Left ventricle myocardium inferior (tissue), 1 donor: ENCODE measurements around the gene VTI1A. TPM values are rescaled to one million over a fixed set of nuclear protein-coding genes. Genes with fewer than 3 reads are reported as not detected.
"Not testable (repeated sequence)": the region's sequence is repeated elsewhere in the genome, so short reads cannot be mapped to it uniquely, and the experiment has no call there.

ENCODE experiments used
- DNase-seq: peaks from one replicate; pipeline ENCODE4 v3.0.0-alpha.2; 2020
- H3K27ac ChIP-seq: fragments of 200-600 bp; replicated peaks from 2 replicates; pipeline ENCODE4 v1.8.0; 2021
- H3K27me3 ChIP-seq: fragments of 200-600 bp; 2 replicates; pipeline ENCODE4 v1.8.0; 2021; ENCODE audit warnings: low read depth
- H3K36me3 ChIP-seq: fragments of 200-600 bp; 2 replicates; pipeline ENCODE4 v1.8.0; 2021
- H3K4me1 ChIP-seq: fragments of 200-600 bp; 2 replicates; pipeline ENCODE4 v1.8.0; 2021
- H3K4me3 ChIP-seq: fragments of 200-600 bp; 2 replicates; pipeline ENCODE4 v1.8.0; 2021; ENCODE audit warnings: mild to moderate bottlenecking, moderate library complexity
- H3K9me3 ChIP-seq: fragments of 200-600 bp; replicated peaks from 2 replicates; pipeline ENCODE4 v1.8.0; 2021
- CTCF ChIP-seq: fragments of 200-600 bp; IDR thresholded peaks from 2 replicates; pipeline ENCODE4 v1.8.0; 2021; ENCODE audit warnings: antibody characterized with exemption, mild to moderate bottlenecking, borderline replicate concordance
- intact Hi-C: fragments of 100-400 bp; cut with micrococcal nuclease; formaldehyde crosslinking; loops from one replicate; pipeline ENCODE4 v1.11.0; 2022
- total RNA-seq: library from RNA; stranded (reverse); fragmentation: NEBNext Ultra II Directional; extraction: Animal tissue kit (Norgen Biotek cat#: 25700); gene quantifications from one replicate; pipeline ENCODE4 v1.2.1, GENCODE V29; 2021
- donor health status: DM: no; HTN: yes; CAD: no; lungs with severe emphysema.

Gene VTI1A
- total RNA-seq, 1 donor from 2014 or later: 20.5 TPM

GRCh38 chr10:112497347-112497950 lies 50.4 kb downstream of the VTI1A start:
- intact Hi-C loops: no loop called here
- no peak for TF ChIP-seq CTCF
- Histone ChIP-seq H3K9me3 (no peaks in the 10 kb centered on the region), H3K4me3 (no peak overlapping the region), H3K36me3 (no peaks in the 10 kb centered on the region), H3K27ac (no peak overlapping the region), H3K4me1 (peaks cover 13% of the 10 kb centered on the region), H3K27me3 (no peaks in the 10 kb centered on the region)
- DNase-seq: no peak

DNA sequence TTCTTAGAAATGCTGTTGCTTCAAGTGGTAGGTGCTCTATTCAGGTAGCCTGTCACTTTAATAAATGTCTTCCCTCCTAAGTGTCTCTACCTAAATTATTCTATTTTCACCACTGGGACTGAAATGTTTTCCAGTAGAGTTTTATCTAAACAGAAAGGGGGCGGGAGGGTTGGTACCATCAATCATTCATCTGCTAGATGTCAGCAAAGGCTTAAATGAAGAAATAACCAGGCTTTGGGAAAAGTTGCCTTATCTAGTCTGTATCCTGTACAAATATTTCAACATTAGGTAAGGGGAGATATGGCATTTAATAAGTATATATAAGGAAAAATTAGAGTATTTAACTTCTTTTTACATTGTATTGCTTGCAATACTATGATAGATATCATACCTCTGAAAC lies 51.8 kb downstream of the VTI1A start:
- no peak overlapping the region for H3K4me3 ChIP-seq
- no peaks in the 10 kb centered on the region for H3K36me3 ChIP-seq
- TF ChIP-seq CTCF: no peak
- H3K27ac ChIP-seq: no peak overlapping the region
- intact Hi-C loops: no loop called here
- peaks cover 17% of the 10 kb centered on the region for H3K4me1 ChIP-seq
- no peak for DNase-seq
- no peaks in the 10 kb centered on the region for H3K9me3 ChIP-seq
- H3K27me3 ChIP-seq: no peaks in the 10 kb centered on the region

GRCh38 chr10:112499985-112500384 lies 53.0 kb downstream of the VTI1A start:
- H3K4me3 ChIP-seq, H3K36me3 ChIP-seq, H3K27me3 ChIP-seq, DNase-seq, intact Hi-C loops, H3K27ac ChIP-seq, H3K9me3 ChIP-seq: not testable (repeated sequence)
- peaks cover 17% of the 10 kb centered on the region for H3K4me1 ChIP-seq

- H3K27ac ChIP-seq: no peak overlapping the region
- no peaks in the 10 kb centered on the region for H3K36me3 ChIP-seq
- no peaks in the 10 kb centered on the region for H3K9me3 ChIP-seq
- peaks cover 23% of the 10 kb centered on the region for H3K4me1 ChIP-seq
- intact Hi-C loops: no loop called here
- DNase-seq: no peak
- no peaks in the 10 kb centered on the region for H3K27me3 ChIP-seq
- no peak for TF ChIP-seq CTCF
- no peak overlapping the region for H3K4me3 ChIP-seq
Observed at GRCh38 chr10:112502536-112502935, 55.5 kb downstream of the VTI1A start.

DNA sequence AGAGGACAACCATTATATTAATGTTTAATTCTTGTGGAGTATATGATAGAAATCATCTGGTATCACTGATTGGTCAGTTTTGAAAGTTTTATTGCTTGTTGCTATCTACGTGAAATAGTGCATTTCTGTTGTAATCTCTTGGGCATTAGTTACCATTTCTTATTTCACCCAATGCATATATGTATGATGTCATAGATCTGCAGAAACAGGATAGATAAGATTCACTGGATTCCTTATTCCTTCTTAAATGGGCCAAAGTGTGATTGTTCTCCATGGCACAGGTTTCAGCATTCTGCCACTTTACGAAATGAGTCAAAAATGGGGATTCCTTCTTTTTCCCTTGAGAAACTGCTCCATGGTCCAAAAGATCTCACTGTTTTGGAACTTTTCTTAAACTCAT lies 56.6 kb downstream of the VTI1A start:
- Histone ChIP-seq H3K27ac (no peak overlapping the region), H3K9me3 (no peaks in the 10 kb centered on the region), H3K27me3 (no peaks in the 10 kb centered on the region), H3K4me1 (peaks cover 23% of the 10 kb centered on the region), H3K4me3 (no peak overlapping the region), H3K36me3 (no peaks in the 10 kb centered on the region)
- intact Hi-C loops: no loop called here
- DNase-seq: no peak
- TF ChIP-seq CTCF: no peak

DNA sequence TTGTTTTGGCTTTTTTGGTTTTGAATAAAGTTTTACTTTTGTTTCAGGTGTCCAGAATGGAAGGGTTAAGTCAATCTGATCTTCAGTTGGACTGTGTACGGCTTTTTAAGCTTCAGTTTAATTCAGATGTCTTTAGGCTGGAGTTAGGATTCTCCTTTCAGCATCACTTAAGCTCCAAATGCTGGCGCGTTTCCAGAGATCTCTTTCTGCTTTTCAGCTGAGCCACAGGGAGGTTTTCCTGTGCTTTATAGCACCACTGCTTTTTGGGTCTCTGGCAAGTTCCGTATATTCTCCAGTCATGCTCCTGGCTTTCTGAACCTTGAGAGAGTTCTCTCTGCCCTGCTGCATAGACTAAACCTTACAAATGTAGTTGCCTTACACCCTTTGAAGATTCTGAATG lies 60.0 kb downstream of the VTI1A start:
- no peak for TF ChIP-seq CTCF
- intact Hi-C loops: no loop called here
- Histone ChIP-seq H3K9me3 (no peaks in the 10 kb centered on the region), H3K36me3 (no peaks in the 10 kb centered on the region), H3K4me3 (no peak overlapping the region), H3K4me1 (peaks cover 22% of the 10 kb centered on the region), H3K27ac (no peak overlapping the region), H3K27me3 (no peaks in the 10 kb centered on the region)
- no peak for DNase-seq
